WERI-Rb-1 (cell line): ENCODE data around the gene HS3ST3A1.

Experiments used
- DNase-seq: peaks from one replicate; pipeline ENCODE4 v3.0.0-alpha.2; 2020
- H3K27ac ChIP-seq: fragments of 250-450 bp; sonication (Bioruptor Pico); 2 replicates; pipeline ENCODE4 v1.5.1; 2020; ENCODE audit warnings: mild to moderate bottlenecking, moderate library complexity
- H3K27me3 ChIP-seq: fragments of 250-450 bp; sonication (Bioruptor Pico); 2 replicates; pipeline ENCODE4 v1.5.1; 2021; ENCODE audit warnings: mild to moderate bottlenecking, low read depth, moderate library complexity; ENCODE audit not compliant: insufficient read depth, severe bottlenecking
- H3K36me3 ChIP-seq: fragments of 250-450 bp; sonication (Bioruptor Pico); 2 replicates; pipeline ENCODE4 v1.5.1; 2020; ENCODE audit warnings: mild to moderate bottlenecking, moderate library complexity
- H3K4me3 ChIP-seq: 2 replicates; pipeline ENCODE4 v1.5.1; 2011; ENCODE audit warnings: low read depth, mild to moderate bottlenecking, control low read depth, low read length
- H3K9me3 ChIP-seq: fragments of 250-450 bp; sonication (Bioruptor Pico); 2 replicates; pipeline ENCODE4 v1.5.1; 2021; ENCODE audit warnings: mild to moderate bottlenecking, moderate library complexity; ENCODE audit not compliant: severe bottlenecking
- TF ChIP-seq, protein P1 (sequence below): IDR thresholded peaks from 2 replicates; pipeline ENCODE4 v1.5.1; 2011; ENCODE audit warnings: low read depth, mild to moderate bottlenecking, control low read depth, inconsistent platforms, low read length

Gene HS3ST3A1

DNA sequence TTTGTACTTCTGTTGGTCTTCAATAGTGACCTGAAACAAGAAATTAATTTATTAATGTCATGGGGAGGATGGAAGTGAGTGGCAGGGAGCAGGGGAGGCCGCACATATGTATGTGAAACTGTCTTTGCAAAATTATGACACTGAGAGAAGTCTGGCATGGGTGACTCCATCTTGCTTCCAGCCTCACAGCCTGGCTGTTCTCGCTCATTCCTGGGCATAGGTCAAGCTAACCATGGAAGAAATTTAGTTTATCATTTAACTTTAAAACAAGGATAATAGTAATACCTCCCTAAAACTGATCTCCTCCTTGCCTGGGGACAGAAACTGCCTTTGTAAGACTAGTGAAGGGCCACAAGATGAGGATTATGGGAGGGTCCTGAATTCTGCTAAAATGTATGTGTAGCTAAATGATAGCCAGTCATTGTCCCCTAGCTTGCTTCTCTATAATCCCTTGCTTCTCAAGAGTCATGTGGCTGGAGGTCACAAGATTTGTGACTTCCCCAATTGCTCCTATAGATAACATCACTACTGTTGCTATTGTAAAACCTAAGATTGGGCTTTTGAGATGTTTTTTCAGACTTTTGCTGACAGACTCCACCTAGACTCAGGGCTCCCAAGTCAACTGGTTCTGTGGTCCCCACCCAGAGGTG is 126.0 kb downstream of the HS3ST3A1 start:
- peaks cover 2% of the 10 kb centered on the region for H3K9me3 ChIP-seq
- TF ChIP-seq, protein P1, sequence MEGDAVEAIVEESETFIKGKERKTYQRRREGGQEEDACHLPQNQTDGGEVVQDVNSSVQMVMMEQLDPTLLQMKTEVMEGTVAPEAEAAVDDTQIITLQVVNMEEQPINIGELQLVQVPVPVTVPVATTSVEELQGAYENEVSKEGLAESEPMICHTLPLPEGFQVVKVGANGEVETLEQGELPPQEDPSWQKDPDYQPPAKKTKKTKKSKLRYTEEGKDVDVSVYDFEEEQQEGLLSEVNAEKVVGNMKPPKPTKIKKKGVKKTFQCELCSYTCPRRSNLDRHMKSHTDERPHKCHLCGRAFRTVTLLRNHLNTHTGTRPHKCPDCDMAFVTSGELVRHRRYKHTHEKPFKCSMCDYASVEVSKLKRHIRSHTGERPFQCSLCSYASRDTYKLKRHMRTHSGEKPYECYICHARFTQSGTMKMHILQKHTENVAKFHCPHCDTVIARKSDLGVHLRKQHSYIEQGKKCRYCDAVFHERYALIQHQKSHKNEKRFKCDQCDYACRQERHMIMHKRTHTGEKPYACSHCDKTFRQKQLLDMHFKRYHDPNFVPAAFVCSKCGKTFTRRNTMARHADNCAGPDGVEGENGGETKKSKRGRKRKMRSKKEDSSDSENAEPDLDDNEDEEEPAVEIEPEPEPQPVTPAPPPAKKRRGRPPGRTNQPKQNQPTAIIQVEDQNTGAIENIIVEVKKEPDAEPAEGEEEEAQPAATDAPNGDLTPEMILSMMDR: no peak
- no peak overlapping the region for H3K27ac ChIP-seq
- no peak overlapping the region for H3K4me3 ChIP-seq
- no peaks in the 10 kb centered on the region for H3K27me3 ChIP-seq
- DNase-seq: no peak
- no peaks in the 10 kb centered on the region for H3K36me3 ChIP-seq

GRCh38 chr17:13474073-13474800 is 127.5 kb downstream of the HS3ST3A1 start:
- H3K27me3 ChIP-seq: no peaks in the 10 kb centered on the region
- TF ChIP-seq, protein P1: no peak
- no peaks in the 10 kb centered on the region for H3K9me3 ChIP-seq
- no peaks in the 10 kb centered on the region for H3K36me3 ChIP-seq
- no peak overlapping the region for H3K27ac ChIP-seq
- no peak for DNase-seq
- H3K4me3 ChIP-seq: no peak overlapping the region

- H3K9me3 ChIP-seq: no peaks in the 10 kb centered on the region
- no peaks in the 10 kb centered on the region for H3K36me3 ChIP-seq
- no peak overlapping the region for H3K27ac ChIP-seq
- no peak overlapping the region for H3K4me3 ChIP-seq
- DNase-seq: no peak
- no peaks in the 10 kb centered on the region for H3K27me3 ChIP-seq
- TF ChIP-seq, protein P1: no peak
Measured at GRCh38 chr17:13465678-13466077, 136.1 kb downstream of the HS3ST3A1 start.

DNA sequence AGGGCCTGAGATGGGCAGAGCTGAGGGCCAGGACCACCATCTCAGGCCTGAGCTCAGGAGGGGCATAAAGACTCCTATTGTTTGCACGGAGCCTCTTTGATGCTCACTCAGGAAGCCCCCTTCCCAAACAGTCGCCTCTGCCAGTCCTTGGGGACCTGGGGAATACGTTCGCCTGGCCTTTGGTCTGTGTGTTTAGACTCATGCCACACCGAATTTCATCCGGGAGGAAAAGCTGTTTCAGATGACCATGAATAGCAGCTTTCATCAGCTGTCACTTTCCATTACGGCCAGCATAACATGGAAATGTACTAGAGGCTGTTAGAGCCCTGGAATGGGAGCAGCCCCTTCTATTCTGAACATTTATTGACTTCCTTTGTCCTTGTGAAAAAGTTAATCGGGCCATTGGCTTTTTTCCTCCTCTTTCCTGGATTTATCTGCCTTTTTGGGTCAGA is 139.0 kb downstream of the HS3ST3A1 start:
- TF ChIP-seq, protein P1: no peak
- H3K9me3 ChIP-seq: no peaks in the 10 kb centered on the region
- H3K27me3 ChIP-seq: no peaks in the 10 kb centered on the region
- no peak overlapping the region for H3K27ac ChIP-seq
- no peaks in the 10 kb centered on the region for H3K36me3 ChIP-seq
- no peak for DNase-seq
- no peak overlapping the region for H3K4me3 ChIP-seq

DNA sequence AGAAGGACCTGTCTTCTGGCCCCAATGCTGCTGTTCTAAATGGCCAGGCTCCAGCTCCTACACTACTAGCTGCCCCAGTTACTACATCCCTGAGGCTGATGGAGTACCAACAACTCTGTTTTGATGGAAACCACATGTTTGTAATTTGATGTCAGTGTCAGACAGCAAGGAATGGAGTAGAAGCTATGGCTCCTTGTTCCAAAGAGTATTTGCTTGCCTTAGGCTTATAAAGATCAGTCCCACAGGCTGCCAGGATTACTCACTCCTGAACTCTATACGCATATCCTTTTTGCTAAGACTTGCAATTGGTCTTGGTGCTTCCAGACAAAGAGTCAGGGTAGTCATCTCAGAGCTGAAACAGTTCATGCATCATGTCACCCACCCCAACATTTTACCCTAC is 139.6 kb downstream of the HS3ST3A1 start:
- TF ChIP-seq, protein P1: no peak
- H3K27ac ChIP-seq: no peak overlapping the region
- no peaks in the 10 kb centered on the region for H3K27me3 ChIP-seq
- no peak overlapping the region for H3K4me3 ChIP-seq
- DNase-seq: no peak
- no peaks in the 10 kb centered on the region for H3K36me3 ChIP-seq
- H3K9me3 ChIP-seq: no peaks in the 10 kb centered on the region
